Activated T-cell treated with anti-CD3 and anti-CD28 coated beads, Interleukin-2, amount 50 U/mL, for 24 hours (primary cell): ENCODE results near the gene RAET1G.
"Not testable (repeated sequence)": the region's sequence is repeated elsewhere in the genome, so short reads cannot be mapped to it uniquely, and the experiment has no call there.

ENCODE experiments used
- DNase-seq: peaks from one replicate; pipeline ENCODE4 v3.0.0-alpha.2; 2020
- H3K27ac Mint-ChIP-seq: 2 replicates; pipeline ENCODE4 v1.8.0; 2020; ENCODE audit warnings: mild to moderate bottlenecking, mixed read lengths
- H3K27me3 Mint-ChIP-seq: 2 replicates; pipeline ENCODE4 v1.8.0; 2020; ENCODE audit warnings: mixed read lengths
- H3K36me3 Mint-ChIP-seq: 2 replicates; pipeline ENCODE4 v1.8.0; 2020; ENCODE audit warnings: low read depth, mixed read lengths
- H3K4me1 Mint-ChIP-seq: 2 replicates; pipeline ENCODE4 v1.8.0; 2020; ENCODE audit warnings: low read depth, mixed read lengths
- H3K4me3 Mint-ChIP-seq: 2 replicates; pipeline ENCODE4 v1.8.0; 2020; ENCODE audit warnings: mild to moderate bottlenecking, moderate library complexity, mixed read lengths
- H3K9me3 Mint-ChIP-seq: 2 replicates; pipeline ENCODE4 v1.8.0; 2020; ENCODE audit warnings: mixed read lengths

RAET1G gene

GRCh38 chr6:149959806-149960205 is 36.9 kb upstream of the RAET1G start:
- H3K4me1 Mint-ChIP-seq, result peaks cover 32% of the 10 kb centered on the region
- not testable (repeated sequence) for H3K36me3 Mint-ChIP-seq, H3K27ac Mint-ChIP-seq, H3K9me3 Mint-ChIP-seq, H3K4me3 Mint-ChIP-seq, DNase-seq
- peaks cover 87% of the 10 kb centered on the region for H3K27me3 Mint-ChIP-seq

- not testable (repeated sequence) for H3K9me3 Mint-ChIP-seq, H3K27ac Mint-ChIP-seq, H3K36me3 Mint-ChIP-seq, DNase-seq, H3K4me3 Mint-ChIP-seq
- Mint-ChIP-seq H3K27me3 (peaks cover 78% of the 10 kb centered on the region), H3K4me1 (peaks cover 18% of the 10 kb centered on the region)
Measured at GRCh38 chr6:149958124-149958523, 35.2 kb upstream of the RAET1G start.

GRCh38 chr6:149955654-149956317 is 32.9 kb upstream of the RAET1G start:
- Mint-ChIP-seq H3K27me3 (peaks cover 78% of the 10 kb centered on the region), H3K4me1 (peaks cover 12% of the 10 kb centered on the region)
- not testable (repeated sequence) for H3K36me3 Mint-ChIP-seq, H3K9me3 Mint-ChIP-seq, H3K4me3 Mint-ChIP-seq, H3K27ac Mint-ChIP-seq, DNase-seq

GRCh38 chr6:149954984-149955653 is 32.2 kb upstream of the RAET1G start:
- peaks cover 12% of the 10 kb centered on the region for H3K4me1 Mint-ChIP-seq
- peaks cover 78% of the 10 kb centered on the region for H3K27me3 Mint-ChIP-seq
- H3K36me3 Mint-ChIP-seq, H3K27ac Mint-ChIP-seq, H3K4me3 Mint-ChIP-seq, H3K9me3 Mint-ChIP-seq, DNase-seq: not testable (repeated sequence)

- H3K27me3 Mint-ChIP-seq, result peaks cover 78% of the 10 kb centered on the region
- H3K4me1 Mint-ChIP-seq, H3K4me3 Mint-ChIP-seq, H3K36me3 Mint-ChIP-seq, DNase-seq, H3K27ac Mint-ChIP-seq, H3K9me3 Mint-ChIP-seq: not testable (repeated sequence)
Measured at GRCh38 chr6:149954328-149954983, 31.5 kb upstream of the RAET1G start.

GRCh38 chr6:149953934-149954327 is 31.0 kb upstream of the RAET1G start:
- H3K27ac Mint-ChIP-seq, H3K4me1 Mint-ChIP-seq, H3K9me3 Mint-ChIP-seq, DNase-seq, H3K36me3 Mint-ChIP-seq, H3K4me3 Mint-ChIP-seq: not testable (repeated sequence)
- peaks cover 76% of the 10 kb centered on the region for H3K27me3 Mint-ChIP-seq

- H3K4me3 Mint-ChIP-seq, H3K4me1 Mint-ChIP-seq, H3K36me3 Mint-ChIP-seq, H3K9me3 Mint-ChIP-seq, DNase-seq, H3K27ac Mint-ChIP-seq: not testable (repeated sequence)
- H3K27me3 Mint-ChIP-seq, result peaks cover 74% of the 10 kb centered on the region
Measured at GRCh38 chr6:149953390-149953789, 30.5 kb upstream of the RAET1G start.

GRCh38 chr6:149951626-149952025 is 28.7 kb upstream of the RAET1G start:
- Mint-ChIP-seq H3K27me3 (peaks cover 75% of the 10 kb centered on the region), H3K4me1 (peaks cover 8% of the 10 kb centered on the region), H3K36me3 (no peaks in the 10 kb centered on the region), H3K4me3 (no peak overlapping the region), H3K9me3 (no peaks in the 10 kb centered on the region), H3K27ac (no peak overlapping the region)
- no peak for DNase-seq

- Mint-ChIP-seq H3K27ac (no peak overlapping the region), H3K27me3 (peaks cover 77% of the 10 kb centered on the region), H3K4me3 (no peak overlapping the region), H3K36me3 (no peaks in the 10 kb centered on the region), H3K9me3 (no peaks in the 10 kb centered on the region), H3K4me1 (peaks cover 8% of the 10 kb centered on the region)
- no peak for DNase-seq
Measured at GRCh38 chr6:149951096-149951495, 28.2 kb upstream of the RAET1G start.

- no peaks in the 10 kb centered on the region for H3K36me3 Mint-ChIP-seq
- peaks cover 70% of the 10 kb centered on the region for H3K27me3 Mint-ChIP-seq
- DNase-seq, result no peak
- no peak overlapping the region for H3K27ac Mint-ChIP-seq
- no peak overlapping the region for H3K4me3 Mint-ChIP-seq
- H3K4me1 Mint-ChIP-seq, result peaks cover 8% of the 10 kb centered on the region
- no peaks in the 10 kb centered on the region for H3K9me3 Mint-ChIP-seq
Measured at GRCh38 chr6:149950423-149950822, 27.5 kb upstream of the RAET1G start.

- no peaks in the 10 kb centered on the region for H3K9me3 Mint-ChIP-seq
- DNase-seq, result no peak
- H3K27ac Mint-ChIP-seq, result no peak overlapping the region
- peaks cover 68% of the 10 kb centered on the region for H3K27me3 Mint-ChIP-seq
- no peak overlapping the region for H3K4me3 Mint-ChIP-seq
- no peaks in the 10 kb centered on the region for H3K36me3 Mint-ChIP-seq
- H3K4me1 Mint-ChIP-seq, result peaks cover 1% of the 10 kb centered on the region
Measured at GRCh38 chr6:149948616-149949015, 25.7 kb upstream of the RAET1G start.

GRCh38 chr6:149948011-149948410 is 25.1 kb upstream of the RAET1G start:
- H3K4me3 Mint-ChIP-seq, result no peak overlapping the region
- H3K36me3 Mint-ChIP-seq, result no peaks in the 10 kb centered on the region
- peaks cover 66% of the 10 kb centered on the region for H3K27me3 Mint-ChIP-seq
- H3K27ac Mint-ChIP-seq, result no peak overlapping the region
- no peaks in the 10 kb centered on the region for H3K9me3 Mint-ChIP-seq
- H3K4me1 Mint-ChIP-seq, result no peaks in the 10 kb centered on the region
- no peak for DNase-seq

GRCh38 chr6:149947533-149947932 is 24.6 kb upstream of the RAET1G start:
- DNase-seq, H3K36me3 Mint-ChIP-seq, H3K27ac Mint-ChIP-seq, H3K9me3 Mint-ChIP-seq, H3K4me1 Mint-ChIP-seq, H3K4me3 Mint-ChIP-seq: not testable (repeated sequence)
- peaks cover 66% of the 10 kb centered on the region for H3K27me3 Mint-ChIP-seq

- not testable (repeated sequence) for H3K27ac Mint-ChIP-seq
Measured at GRCh38 chr6:149946631-149947030, 23.7 kb upstream of the RAET1G start.

GRCh38 chr6:149945276-149945675 is 22.4 kb upstream of the RAET1G start:
- not testable (repeated sequence) for H3K9me3 Mint-ChIP-seq, H3K36me3 Mint-ChIP-seq, H3K4me3 Mint-ChIP-seq, DNase-seq, H3K27ac Mint-ChIP-seq
- Mint-ChIP-seq H3K4me1 (peaks cover 16% of the 10 kb centered on the region), H3K27me3 (peaks cover 62% of the 10 kb centered on the region)

More at GRCh38 chr6:149946631-149947030, 23.7 kb upstream of the RAET1G start:
- not testable (repeated sequence) for DNase-seq, H3K4me1 Mint-ChIP-seq, H3K4me3 Mint-ChIP-seq, H3K9me3 Mint-ChIP-seq, H3K36me3 Mint-ChIP-seq
- peaks cover 64% of the 10 kb centered on the region for H3K27me3 Mint-ChIP-seq
